Mesodermal cell (in vitro differentiated cells): ENCODE measurements around the gene TES.

ENCODE experiments used
- H3K27ac ChIP-seq: 2 replicates; pipeline ENCODE4 v1.7.0; 2013; ENCODE audit warnings: mild to moderate bottlenecking, low read depth, low read length, moderate library complexity; ENCODE audit not compliant: severe bottlenecking
- H3K36me3 ChIP-seq: 2 replicates; pipeline ENCODE4 v1.7.1; 2013; ENCODE audit warnings: mild to moderate bottlenecking, low read length, moderate library complexity; ENCODE audit not compliant: control insufficient read depth, insufficient read depth
- H3K4me1 ChIP-seq: one replicate; pipeline ENCODE4 v1.7.1; 2013; ENCODE audit warnings: mild to moderate bottlenecking, low read length; ENCODE audit not compliant: insufficient read depth, control insufficient read depth, poor library complexity, severe bottlenecking
- H3K4me3 ChIP-seq: 2 replicates; pipeline ENCODE4 v1.7.0; 2013; ENCODE audit warnings: low read length, control low read depth, mild to moderate bottlenecking; ENCODE audit not compliant: insufficient read depth, poor library complexity, severe bottlenecking; ENCODE audit errors: extremely low read depth
- H3K9me3 ChIP-seq: 2 replicates; pipeline ENCODE4 v1.7.1; 2013; ENCODE audit warnings: mild to moderate bottlenecking, low read length, moderate library complexity; ENCODE audit not compliant: control insufficient read depth
- WGBS, 2 experiments: methylation state at CpG; one replicate each; pipeline ENCODE4 v1.1.5; 2013; ENCODE audit warnings: missing lambda C conversion rate in 2 of 2; ENCODE audit not compliant: insufficient coverage in 2 of 2; 5-methylcytosine and 5-hydroxymethylcytosine counted together

Gene TES

GRCh38 chr7:116306409-116307048, 96.2 kb downstream of the TES start:
- Histone ChIP-seq H3K4me3 (no peak overlapping the region), H3K9me3 (no peaks in the 10 kb centered on the region), H3K27ac (no peak overlapping the region), H3K36me3 (no peaks in the 10 kb centered on the region), H3K4me1 (no peaks in the 10 kb centered on the region)
- WGBS, 2 experiments: 100% methylated on average over 1 of the region's 2 CpGs

- Histone ChIP-seq H3K27ac (no peak overlapping the region), H3K36me3 (no peaks in the 10 kb centered on the region), H3K9me3 (no peaks in the 10 kb centered on the region), H3K4me3 (no peak overlapping the region), H3K4me1 (no peaks in the 10 kb centered on the region)
Measured at GRCh38 chr7:116307253-116307652, 96.9 kb downstream of the TES start.
